Activated CD4-positive, alpha-beta T cell treated with anti-CD3 and anti-CD28 coated beads, Interleukin-2, amount 50 U/mL, for 16 hours (primary cell): Measurements from ENCODE around the gene RIMKLB.
"Not testable (repeated sequence)": the region's sequence is repeated elsewhere in the genome, so short reads cannot be mapped to it uniquely, and the experiment has no call there.

Experiments used
- DNase-seq: peaks from one replicate; pipeline ENCODE4 v3.0.0-alpha.2; 2020

The RIMKLB gene

DNA sequence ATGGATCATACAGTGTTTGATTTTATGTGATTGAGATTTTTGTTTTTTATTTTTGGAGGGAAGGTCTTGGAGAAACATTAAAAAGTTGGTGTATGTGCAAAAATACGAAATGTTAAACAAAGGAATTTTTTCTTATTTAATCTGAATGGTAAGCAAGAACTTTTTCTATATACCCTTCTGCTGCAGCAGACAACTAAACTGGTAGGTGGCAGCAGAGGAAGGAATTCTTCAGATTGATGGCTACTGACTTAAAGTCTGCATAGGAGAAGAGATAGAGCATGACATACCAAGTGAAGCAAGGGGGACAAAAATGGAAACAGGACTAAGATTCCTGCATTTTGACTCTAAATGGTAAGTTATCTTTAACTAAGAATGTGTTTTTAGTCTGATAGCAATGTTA, 82.6 kb downstream of the RIMKLB start:
- DNase-seq, result peak; percentile 8

DNA sequence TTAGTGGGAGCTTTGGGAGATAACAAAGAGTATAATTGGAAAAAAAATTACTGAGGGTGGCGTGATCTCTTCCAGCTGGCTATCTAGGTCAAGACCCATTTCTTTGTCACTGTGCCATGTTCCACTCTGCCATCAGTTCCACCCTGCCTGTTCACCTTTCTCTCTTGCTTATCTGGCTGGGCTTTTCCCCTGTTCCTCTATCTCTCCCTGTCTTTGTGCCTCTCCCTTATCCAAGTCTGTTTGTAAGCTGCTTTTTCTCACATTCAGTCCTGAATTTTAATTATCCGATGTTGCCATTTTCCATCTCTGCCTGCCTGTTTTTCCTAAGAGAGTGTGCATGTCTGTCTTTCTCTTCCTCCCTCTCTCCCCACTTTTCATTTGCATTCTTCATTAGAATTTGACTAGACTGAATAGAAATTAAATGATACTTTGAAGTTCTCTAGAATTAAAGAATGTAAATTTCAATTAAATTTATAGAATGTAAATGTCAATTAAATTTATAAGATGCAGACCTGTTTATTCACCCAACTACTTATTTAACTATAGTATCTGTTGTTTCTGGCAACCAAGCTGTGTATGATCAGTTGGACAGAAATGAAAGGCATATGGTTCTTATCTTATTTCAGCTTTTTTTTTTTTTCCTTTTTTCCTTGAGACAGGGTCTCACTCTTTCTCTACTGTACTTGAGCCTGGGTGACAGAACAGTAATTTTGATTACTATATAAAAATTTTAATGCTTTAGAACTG, 83.8 kb downstream of the RIMKLB start:
- no peak for DNase-seq

DNA sequence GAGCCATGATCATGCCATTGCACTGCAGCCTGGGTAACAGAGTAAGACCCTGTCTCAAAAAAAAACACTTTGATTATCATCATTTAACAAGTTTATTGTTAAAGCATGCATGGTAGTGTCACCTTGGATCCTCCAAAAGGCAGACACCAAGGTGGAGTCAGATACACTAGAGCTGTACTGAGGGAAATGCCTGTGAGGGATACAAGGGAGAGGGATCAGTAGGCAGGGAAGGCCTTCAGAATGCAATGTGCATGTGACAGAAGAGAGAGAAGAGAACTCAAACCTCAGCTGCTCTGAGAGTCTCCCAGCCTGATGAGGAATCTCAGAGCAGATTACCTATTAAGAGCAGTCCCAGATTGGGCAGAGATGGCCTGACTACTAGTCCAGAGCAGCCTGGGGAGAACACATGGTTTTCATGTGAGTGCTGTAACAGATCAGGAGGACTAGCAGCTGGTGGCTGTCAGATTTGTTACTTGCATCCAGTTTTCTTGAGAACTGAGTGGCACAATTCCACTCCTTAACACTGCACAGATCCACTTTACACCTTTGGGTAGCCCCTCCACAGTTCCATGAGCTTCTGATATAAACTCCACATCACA, 86.6 kb downstream of the RIMKLB start:
- no peak for DNase-seq

DNA sequence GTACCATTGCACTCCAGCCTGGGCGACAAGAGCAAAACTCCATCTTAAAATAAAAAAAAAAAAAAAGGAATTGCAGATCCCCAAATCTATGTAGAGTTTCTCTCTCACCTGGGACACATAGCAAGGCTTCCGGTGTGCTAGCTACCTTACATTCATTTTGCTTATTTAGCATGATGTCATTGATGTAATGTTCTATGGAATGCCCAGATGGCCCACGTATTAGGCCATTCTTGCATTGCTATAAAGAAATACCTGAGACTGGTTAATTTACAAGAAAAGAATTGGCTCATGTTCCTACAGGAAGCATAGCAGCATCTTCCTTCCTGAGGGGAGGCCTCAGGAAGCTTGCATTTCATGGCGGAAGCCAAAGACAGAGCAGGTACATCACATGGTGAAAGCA, 87.7 kb downstream of the RIMKLB start:
- no peak for DNase-seq

DNA sequence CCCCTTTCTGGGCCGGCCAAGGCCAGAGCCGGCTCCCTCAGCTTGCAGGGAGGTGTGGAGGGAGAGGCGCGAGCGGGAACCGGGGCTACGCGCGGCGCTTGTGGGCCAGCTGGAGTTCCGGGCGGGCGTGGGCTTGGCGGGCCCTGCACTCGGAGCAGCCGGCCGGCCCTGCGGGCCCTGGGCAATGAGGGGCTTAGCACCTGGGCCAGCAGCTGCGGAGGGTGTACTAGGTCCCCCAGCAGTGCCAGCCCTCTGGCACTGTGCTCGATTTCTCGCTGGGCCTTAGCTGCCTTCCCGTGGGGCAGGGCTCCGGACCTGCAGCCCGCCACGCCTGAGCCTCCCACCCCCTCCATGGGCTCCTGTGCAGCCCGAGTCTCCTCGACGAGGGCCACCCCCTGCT, 89.4 kb downstream of the RIMKLB start:
- not testable (repeated sequence) for DNase-seq

DNA sequence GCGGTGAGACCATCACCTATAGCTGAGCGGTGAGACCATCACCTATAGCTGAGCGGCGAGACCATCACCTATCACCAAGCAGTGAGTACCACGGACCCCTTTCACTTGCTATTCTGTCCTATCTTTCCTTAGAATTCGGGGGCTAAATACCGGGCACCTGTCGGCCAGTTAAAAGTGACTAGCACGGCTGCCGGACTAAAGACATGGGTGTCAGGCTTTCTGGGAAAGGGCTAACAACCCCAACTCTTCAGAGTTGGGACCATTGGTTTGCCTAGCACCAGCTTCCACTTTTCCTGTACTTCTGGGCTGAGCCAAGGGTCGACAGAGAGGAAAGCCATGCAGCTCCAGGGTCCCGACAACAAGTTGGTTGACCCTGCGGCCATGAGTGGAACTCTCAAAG, 90.9 kb downstream of the RIMKLB start:
- not testable (repeated sequence) for DNase-seq

DNA sequence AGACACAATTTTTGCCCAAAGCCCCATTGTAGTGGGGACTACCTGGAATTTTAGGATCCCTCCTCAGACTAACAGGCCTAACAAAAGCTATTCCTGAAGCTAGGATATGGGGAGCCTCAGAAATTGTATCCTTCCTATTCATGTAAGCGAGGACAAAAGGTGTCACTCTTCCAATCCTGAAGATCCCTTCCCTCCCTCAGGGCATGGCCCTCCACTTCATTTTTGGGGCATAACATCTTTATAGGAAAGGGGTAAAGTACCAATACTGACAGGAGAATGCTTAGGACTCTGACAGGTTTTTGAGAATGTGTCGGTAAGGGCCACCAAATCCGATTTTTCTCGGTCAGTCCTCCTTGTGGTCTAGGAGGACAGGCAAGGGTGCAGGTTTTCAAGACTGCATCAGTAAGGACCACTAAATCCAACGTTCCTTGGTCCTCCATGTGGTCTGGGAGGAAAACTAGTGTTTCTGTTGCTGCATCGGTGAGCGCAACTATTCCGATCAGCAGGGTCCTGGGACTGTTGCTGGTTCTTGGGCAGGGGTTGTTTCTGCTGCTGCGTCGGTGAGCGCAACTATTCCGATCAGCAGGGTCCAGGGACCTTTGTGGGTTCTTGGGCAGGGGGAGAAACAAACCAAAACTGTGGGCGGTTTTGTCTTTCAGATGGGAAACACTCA, 91.7 kb downstream of the RIMKLB start:
- DNase-seq, result not testable (repeated sequence)

DNA sequence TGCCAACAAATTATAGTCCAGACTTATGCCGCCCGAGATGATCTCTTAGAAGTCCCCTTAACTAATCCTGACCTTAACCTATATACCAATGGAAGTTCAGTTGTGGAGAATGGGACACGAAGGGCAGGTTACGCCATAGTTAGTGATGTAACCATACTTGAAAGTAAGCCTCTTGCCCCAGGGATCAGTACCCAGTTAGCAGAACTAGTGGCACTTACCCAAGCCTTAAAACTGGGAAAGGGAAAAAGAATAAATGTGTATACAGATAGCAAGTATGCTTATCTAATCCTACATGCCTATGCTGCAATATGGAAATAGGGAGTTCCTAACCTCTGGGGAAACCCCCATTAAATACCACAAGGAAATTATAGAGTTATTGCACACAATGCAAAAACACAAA, 95.4 kb downstream of the RIMKLB start:
- DNase-seq, result not testable (repeated sequence)

DNA sequence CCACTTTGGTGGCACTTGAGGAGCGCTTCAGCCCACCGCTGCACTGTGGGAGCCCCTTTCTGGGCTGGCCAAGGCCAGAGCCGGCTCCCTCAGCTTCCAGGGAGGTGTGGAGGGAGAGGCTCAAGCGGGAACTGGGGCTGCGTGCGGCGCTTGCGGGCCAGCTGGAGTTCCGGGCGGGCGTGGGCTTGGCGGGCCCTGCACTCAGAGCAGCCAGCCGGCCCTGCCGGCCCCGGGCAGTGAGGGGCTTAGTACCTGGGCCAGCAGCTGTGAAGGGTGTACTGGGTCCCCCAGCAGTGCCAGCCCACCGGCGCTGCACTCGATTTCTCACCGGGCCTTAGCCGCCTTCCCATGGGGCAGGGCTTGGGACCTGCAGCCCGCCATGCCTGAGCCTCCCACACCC, 96.8 kb downstream of the RIMKLB start:
- not testable (repeated sequence) for DNase-seq

DNA sequence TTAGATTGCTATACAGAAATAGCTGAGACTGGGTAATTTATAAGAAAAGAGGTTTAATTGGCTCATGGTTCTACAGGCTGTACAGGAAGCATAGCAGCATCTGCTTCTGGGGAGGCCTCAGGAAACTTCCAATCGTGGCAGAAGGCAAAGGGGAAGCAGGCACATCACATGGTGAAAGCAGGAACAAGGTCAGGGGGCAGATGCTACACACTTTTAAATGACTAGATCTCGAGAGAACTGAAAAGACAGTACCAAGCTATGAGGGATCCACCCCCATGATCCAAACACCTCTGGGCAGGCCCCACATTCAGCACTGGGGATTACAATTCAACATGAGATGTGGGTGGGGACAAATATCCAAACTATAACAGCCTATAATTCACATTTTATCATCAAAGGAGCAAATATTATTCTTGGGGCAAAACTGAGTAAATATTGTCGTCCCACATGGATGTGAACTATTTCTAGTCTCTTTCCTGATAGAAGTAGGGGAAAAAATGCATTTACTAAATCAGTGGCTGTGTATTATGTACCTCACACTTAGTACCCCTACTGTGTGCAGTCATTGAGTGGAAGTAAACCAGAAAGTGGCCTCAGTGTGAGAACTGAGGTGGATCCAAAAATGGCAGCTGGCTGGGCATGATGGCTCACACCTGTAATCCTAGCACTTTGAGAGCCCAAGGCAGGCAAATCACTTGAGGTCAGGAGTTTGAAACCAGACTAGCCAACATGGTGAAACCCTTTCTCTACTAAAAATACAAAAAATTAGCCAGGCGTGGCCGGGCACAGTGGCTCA, 99.2 kb downstream of the RIMKLB start:
- DNase-seq, result no peak

DNA sequence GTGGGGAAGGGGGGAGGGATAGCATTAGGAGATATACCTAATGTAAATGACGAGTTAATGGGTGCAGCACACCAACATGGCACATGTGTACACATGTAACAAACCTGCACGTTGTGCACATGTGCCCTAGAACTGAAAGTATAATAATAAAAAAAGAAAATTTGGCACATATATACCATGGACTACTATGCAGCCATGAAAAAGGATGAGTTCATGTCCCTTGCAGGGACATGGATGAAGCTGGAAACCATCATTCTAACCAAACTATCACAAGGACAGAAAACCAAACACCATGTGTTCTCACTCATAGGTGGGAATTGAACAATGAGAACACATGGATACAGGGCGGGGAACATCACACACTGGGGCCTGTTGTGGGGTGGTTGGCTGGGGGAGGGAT, 103.4 kb downstream of the RIMKLB start:
- DNase-seq, result not testable (repeated sequence)

DNA sequence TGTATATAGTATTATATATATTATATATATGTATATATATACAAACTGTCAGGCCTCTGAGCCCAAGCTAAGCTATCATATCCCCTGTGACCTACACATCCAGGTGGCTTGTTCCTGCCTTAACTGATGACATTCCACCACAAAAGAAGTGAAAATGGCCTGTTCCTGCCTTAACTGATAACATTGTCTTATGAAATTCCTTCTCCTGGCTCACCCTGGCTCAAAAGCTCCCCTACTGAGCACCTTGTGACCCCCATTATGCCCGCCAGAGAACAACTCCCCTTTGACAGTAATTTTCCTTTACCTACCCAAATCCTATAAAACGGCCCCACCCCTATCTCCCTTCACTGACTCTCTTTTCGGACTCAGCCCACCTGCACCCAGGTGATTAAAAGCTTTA, 107.0 kb downstream of the RIMKLB start:
- not testable (repeated sequence) for DNase-seq

DNA sequence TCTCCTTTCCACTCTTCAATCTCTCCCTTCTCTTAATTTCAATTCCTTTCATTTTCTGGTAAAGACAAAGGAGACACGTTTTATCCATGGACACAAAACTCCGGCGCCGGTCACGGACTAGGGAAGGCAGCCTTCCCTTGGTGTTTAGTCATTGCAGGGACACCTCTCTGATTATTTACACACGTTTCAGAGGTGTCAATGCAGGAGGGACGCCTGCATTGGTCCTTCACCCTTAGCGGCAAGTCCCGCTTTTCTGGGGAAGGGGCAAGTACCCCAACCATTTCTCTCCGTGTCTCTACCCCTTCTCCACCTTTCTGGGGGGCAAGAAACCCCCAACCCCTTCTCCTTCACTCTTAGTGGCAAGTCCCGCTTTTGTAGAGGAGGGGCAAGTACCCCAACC, 107.7 kb downstream of the RIMKLB start:
- DNase-seq, result not testable (repeated sequence)

DNA sequence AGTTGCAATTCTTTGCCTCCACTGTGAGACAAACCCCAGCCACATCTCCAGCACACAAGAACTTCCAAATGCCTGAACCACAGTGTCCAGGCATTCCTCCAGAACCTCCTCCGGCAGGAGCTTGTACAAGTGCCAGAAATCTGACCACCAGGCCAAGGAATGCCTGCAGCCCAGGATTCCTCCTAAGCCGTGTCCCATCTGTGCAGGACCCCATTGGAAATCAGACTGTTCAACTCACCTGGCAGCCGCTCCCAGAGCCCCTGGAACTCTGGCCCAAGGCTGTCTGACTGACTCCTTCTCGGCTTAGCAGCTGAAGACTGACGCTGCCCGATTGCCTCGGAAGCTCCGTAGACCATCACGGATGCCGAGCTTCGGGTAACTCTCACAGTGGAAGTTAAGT, 109.3 kb downstream of the RIMKLB start:
- not testable (repeated sequence) for DNase-seq

DNA sequence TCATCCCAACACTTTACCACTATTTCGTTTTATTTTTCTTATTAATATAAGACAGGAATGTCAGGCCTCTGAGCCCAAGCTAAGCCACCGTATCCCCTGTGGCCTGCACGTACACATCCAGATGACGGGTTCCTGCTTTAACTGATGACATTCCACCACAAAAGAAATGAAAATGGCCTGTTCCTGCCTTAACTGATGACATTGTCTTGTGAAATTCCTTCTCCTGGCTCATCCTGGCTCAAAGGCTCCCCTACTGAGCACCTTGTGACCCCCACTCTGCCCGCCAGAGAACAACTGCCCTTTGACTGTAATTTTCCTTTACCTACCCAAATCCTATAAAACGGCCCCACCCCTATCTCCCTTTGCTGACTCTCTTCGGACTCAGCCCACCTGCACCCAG, 112.3 kb downstream of the RIMKLB start:
- not testable (repeated sequence) for DNase-seq

DNA sequence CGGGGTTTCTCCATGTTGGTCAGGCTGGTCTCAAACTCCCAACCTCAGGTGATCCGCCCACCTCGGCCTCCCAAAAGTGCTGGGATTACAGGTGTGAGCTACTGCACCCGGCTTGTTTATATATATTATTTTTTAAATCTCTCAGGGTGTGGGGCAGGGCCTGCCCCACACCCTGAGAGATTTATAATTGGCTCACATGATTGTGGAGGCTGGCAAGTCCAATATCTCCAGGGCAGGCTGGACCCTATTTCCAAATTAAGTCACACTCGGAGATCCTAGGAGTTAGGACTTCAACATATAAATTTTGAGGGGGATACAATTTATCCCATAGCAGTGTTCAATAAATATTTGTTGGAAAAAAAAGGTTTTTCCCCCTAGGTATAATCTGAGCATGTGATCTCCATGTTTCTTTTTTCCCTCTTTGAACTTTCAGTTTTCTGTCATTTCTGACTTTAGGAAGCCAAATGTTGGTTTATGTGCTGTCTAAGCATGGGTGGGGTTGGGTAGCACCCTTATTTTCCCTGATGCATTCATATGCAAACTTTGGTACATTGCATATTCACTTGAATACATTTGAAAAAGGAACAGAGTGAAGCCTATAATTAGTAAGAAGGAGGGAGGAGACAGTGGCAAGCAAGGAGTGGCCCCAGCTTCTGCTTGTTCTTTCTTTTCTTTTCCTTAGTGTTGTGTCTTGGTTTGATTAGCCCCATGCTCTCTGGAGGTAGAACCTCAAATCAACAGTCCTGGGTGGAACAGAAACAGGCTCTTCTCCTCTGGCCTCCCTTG, 116.0 kb downstream of the RIMKLB start:
- no peak for DNase-seq

DNA sequence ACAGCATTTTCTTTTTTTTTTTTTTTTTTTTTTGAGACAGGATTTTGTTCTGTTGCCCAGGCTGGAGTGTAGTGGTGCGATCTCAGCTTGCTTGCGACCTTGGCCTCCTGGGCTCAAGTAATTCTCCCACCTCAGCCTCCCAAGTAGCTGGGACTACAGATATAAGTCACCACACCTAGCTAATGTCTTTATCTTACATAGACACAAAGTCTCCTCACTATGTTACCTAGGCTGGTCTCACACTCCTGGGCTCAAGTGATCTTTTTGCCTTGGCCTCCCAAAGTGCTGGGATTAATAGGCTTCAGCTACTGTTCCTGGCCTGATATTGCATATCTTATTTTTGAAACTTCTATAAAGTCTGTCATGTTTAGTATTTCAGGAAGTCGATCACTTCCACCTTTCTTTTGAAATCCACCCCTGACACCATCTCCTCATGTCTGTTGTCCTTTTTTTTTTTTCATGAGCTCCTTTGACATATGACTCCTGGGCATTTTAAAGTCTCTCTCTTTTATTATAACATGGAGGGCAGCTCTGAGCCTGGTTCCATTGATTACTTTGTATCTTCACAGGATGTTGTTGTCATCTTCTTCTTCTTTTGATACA, 118.8 kb downstream of the RIMKLB start:
- no peak for DNase-seq

DNA sequence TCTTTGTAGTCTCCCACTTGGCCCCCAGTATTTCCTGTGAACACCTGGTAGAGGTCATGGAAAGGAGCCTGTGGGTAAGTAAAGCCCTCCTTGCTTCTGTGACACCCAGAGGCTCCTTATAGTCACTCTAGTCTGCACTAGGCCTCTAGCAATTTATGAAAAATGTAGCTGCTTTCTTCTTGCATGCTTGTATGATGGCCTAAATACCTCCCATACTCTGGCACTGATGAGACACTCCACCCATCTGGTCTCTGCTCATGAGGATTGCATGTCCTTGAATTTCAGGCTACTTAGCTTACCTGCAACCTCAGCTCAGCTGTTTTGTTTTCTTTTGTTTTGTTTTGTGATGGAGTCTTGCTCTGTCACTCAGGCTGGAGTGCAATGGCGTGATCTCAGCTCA, 120.1 kb downstream of the RIMKLB start:
- DNase-seq, result no peak

DNA sequence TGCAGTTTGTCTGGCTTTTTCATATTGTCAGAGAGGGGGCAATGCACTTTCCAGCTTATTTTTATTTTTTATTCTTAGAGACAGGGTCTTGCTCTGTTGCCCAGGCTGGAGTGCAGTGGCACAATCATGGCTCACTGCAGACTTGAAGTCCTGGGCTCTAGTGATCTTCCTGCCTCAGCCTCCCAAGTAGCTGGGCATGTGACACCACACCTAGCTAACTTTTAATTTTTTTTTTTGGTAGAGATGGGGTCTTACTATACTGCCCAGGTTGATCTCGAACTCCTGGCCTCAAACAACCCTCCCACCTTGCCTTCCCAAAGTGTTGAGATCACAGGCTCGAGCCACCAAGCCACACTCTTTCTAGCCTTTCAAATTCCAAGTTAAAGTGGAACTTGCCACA, 120.7 kb downstream of the RIMKLB start:
- no peak for DNase-seq

DNA sequence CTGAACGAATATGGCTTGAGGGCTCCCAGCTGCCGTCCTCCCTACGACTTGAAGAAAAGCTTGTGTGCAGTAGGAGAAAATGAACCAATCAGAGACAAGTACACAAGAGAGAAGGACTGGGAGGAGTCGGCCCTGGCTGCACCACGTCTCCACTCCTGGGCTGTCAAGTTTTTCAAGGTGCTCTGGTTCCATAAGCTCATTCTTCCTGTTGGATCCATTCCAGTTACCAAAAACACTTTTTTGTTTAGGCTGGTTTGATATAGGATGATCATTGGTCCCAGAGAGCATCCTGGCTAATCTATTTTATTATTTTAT, 121.8 kb downstream of the RIMKLB start:
- no peak for DNase-seq

DNA sequence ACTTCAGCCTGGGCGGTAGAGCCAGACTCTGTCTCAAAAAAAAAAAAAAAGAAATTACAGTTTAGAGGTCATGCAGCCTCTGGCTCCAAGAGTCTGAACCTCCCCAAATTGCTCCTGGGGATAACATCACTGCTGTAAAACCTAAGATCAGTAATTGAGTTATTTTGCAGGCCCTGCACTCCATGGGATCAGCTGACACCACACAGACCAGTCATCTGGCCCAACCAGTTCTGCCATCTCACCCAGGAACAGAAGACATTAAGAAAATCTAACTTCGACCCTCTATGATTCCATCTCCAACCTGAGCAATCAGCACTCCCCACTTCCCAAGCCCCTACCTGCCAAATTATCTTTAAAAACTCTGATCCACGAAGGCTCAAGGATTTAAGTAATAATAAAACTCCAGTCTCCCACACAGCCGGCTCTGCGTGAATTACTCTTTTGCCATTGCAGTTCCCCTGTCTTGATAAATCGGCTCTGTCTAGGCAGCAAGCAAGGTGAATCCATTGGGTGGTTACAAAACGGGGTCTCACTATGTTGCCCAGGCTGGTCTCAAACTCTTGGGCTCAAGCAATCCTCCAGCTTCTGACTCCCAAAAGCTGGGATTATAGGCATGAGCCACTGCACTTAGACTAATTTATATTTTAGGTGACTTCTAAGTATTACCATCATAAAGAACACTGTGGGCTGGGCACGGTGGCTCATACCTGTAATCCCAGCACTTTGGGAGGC, 123.1 kb downstream of the RIMKLB start:
- DNase-seq, result not testable (repeated sequence)

DNA sequence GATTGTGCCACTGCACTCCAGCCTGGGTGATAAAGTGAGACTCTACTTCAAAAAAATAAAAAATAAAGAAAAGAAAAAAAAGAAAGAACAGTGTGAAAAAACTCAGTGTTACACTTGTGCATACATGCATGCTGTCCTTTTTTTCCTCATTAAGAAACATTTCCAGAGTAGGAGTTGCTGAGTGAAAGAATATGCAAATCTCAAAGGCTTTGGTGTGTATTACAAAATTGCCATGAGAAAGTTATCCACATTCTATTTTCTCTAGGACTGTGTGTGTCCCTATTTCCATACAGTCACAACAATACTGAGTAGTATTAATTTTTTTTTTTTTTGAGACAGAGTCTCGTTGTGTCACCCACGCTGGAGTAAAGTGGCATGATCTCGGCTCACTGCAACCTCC, 123.8 kb downstream of the RIMKLB start:
- DNase-seq, result no peak
